K562 (cell line): Measurements from ENCODE around the gene E2F3. TPM values are rescaled to one million over a fixed set of nuclear protein-coding genes. Genes with fewer than 3 reads are reported as not detected.

ENCODE experiments used
- ATAC-seq: fragments of 200-7000 bp; cut with Tn5 transposase; 3 replicates; pipeline ENCODE4 v1.9.1; 2020; ENCODE audit warnings: moderate library complexity
- BruUV-seq: library from RNA; stranded (reverse); fragments of 400-500 nt; replicated peaks from 2 replicates; lab custom pipeline; 2021; lab: Mats Ljungman, UMichigan
- CTCF ChIA-PET: fragments of 300-600 bp; formaldehyde crosslinking; extraction: SDS; loops from one replicate; lab custom pipeline; 2021; ENCODE audit warnings: low intra/inter-chr PET ratio; lab: Yijun Ruan, JAX
- POLR2A ChIA-PET: fragments of 300-600, 350-650 bp; sonication (Branson Sonifier 250); formaldehyde crosslinking; extraction: SDS; loops from one replicate; lab custom pipeline; 2021; ENCODE audit warnings: antibody characterized with exemption, inconsistent platforms; lab: Yijun Ruan, JAX
- DNase-seq, 4 experiments: peaks; one replicate each; pipeline versions ENCODE4 v3.0.0 to v3.0.0-alpha.2; 2011 to 2018; ENCODE audit warnings: low spot score in 3 of 4, mixed read lengths in 3 of 4; ENCODE audit errors: extremely low read depth in 1 of 4
- FAIRE-seq: peaks from 2 replicates; lab custom pipeline; 2011; peaks lifted over from hg19 to GRCh38; lab: Jason Lieb, UNC
- H2AFZ ChIP-seq: 2 replicates; pipeline ENCODE4 v1.6.0; 2011; ENCODE audit warnings: low read depth, low read length, control low read depth, inconsistent platforms
- H3K27ac ChIP-seq: fragments of 200-600 bp; 3 replicates; pipeline ENCODE4 v1.8.0; 2011; ENCODE audit warnings: low read depth, mild to moderate bottlenecking, control low read depth, inconsistent platforms, low read length, moderate library complexity, mixed read lengths; ENCODE audit errors: extremely low read depth
- H3K27me3 ChIP-seq, 2 experiments: fragments of 300-600 bp in 1 of 2; 2 replicates in 1 of 2; 3 replicates in 1 of 2; pipeline versions ENCODE4 v1.6.0 to v1.8.0; 2011; ENCODE audit warnings: inconsistent platforms in 2 of 2, low read length in 2 of 2, mild to moderate bottlenecking in 1 of 2, mixed read lengths in 1 of 2, moderate library complexity in 1 of 2; ENCODE audit not compliant: control insufficient read depth in 2 of 2, insufficient read depth in 2 of 2
- H3K36me3 ChIP-seq: fragments of 300-600 bp; 3 replicates; pipeline ENCODE4 v1.8.0; 2011; ENCODE audit warnings: mild to moderate bottlenecking, low read length, inconsistent platforms; ENCODE audit not compliant: control insufficient read depth, insufficient read depth
- H3K4me1 ChIP-seq, 2 experiments: fragments of 200-600 bp in 1 of 2; replicated peaks in 1 of 2; 2 replicates in 1 of 2; 3 replicates in 1 of 2; pipeline versions ENCODE4 v1.5.1 to v1.8.0; 2011; ENCODE audit warnings: inconsistent platforms in 2 of 2, low read length in 2 of 2, mild to moderate bottlenecking in 1 of 2, mixed read lengths in 1 of 2, moderate library complexity in 1 of 2; ENCODE audit not compliant: control insufficient read depth in 2 of 2, insufficient read depth in 2 of 2
- H3K4me2 ChIP-seq: 2 replicates; pipeline ENCODE4 v1.6.1; 2011; ENCODE audit warnings: low read length, control low read depth, inconsistent platforms, mixed read lengths; ENCODE audit not compliant: insufficient read depth
- H3K4me3 ChIP-seq: fragments of 200-600 bp; sonication (generic), shearing (Covaris generic); 2 replicates; pipeline ENCODE4 v1.5.1; 2016; ENCODE audit warnings: control low read depth, inconsistent platforms
- H3K79me2 ChIP-seq: fragments of 200-600 bp; 3 replicates; pipeline ENCODE4 v1.8.0; 2011; ENCODE audit warnings: low read length, inconsistent platforms; ENCODE audit not compliant: control insufficient read depth, insufficient read depth
- H3K9ac ChIP-seq, 2 experiments: 2 replicates each; pipeline versions ENCODE4 v1.6.0 to v1.6.1; 2011; ENCODE audit warnings: low read depth in 2 of 2, low read length in 2 of 2, control low read depth in 1 of 2, inconsistent platforms in 1 of 2, mild to moderate bottlenecking in 1 of 2, mixed read lengths in 1 of 2; ENCODE audit not compliant: insufficient read depth in 1 of 2
- H3K9me1 ChIP-seq: one replicate; pipeline ENCODE4 v1.6.0; 2011; ENCODE audit warnings: inconsistent platforms, mild to moderate bottlenecking, low read length, moderate library complexity; ENCODE audit not compliant: control insufficient read depth, insufficient read depth
- H3K9me3 ChIP-seq: replicated peaks from 2 replicates; pipeline ENCODE4 v1.5.1; 2011; ENCODE audit warnings: low read depth, low read length, inconsistent platforms; ENCODE audit not compliant: control insufficient read depth, insufficient read depth
- H4K20me1 ChIP-seq: replicated peaks from 2 replicates; pipeline ENCODE4 v1.6.1; 2011; ENCODE audit warnings: low read length, inconsistent platforms, mixed read lengths; ENCODE audit not compliant: control insufficient read depth, insufficient read depth
- MEF2D ChIP-seq: conservative IDR thresholded peaks from 2 replicates; pipeline ENCODE4 v1.6.1; 2016; ENCODE audit warnings: low read depth, missing genetic modification characterization, missing compliant biosample characterization
- NRF1 ChIP-seq, 2 experiments: fragments of 450-650 bp; IDR thresholded peaks in 1 of 2; conservative IDR thresholded peaks in 1 of 2; 2 replicates each; pipeline ENCODE4 v1.6.1; 2014; ENCODE audit warnings: mild to moderate bottlenecking in 2 of 2
- SLC30A9 ChIP-seq: fragments of 250-450 bp; sonication (Bioruptor Pico); IDR thresholded peaks from 2 replicates; pipeline ENCODE4 v1.8.0; 2022; ENCODE audit warnings: mild to moderate bottlenecking, moderate library complexity
- SREBF1 ChIP-seq: fragments of 150-350 bp; IDR thresholded peaks from 2 replicates; pipeline ENCODE4 v1.6.1; 2014; ENCODE audit warnings: antibody characterized with exemption, low read depth, low read length, borderline replicate concordance
- TAF15 ChIP-seq: fragments of 200-400 bp; formaldehyde crosslinking; IDR thresholded peaks from 2 replicates; pipeline ENCODE4 v1.6.1; 2017; ENCODE audit warnings: mild to moderate bottlenecking, low read depth, low read length, moderate library complexity
- ZNF23 ChIP-seq: fragments of 250-450 bp; sonication (Bioruptor Pico); IDR thresholded peaks from 2 replicates; pipeline ENCODE4 v1.4.0; 2020; ENCODE audit warnings: mild to moderate bottlenecking
- ZNF263 ChIP-seq: sonication (generic); formaldehyde crosslinking; IDR thresholded peaks from 2 replicates; pipeline ENCODE4 v1.8.0; 2022; ENCODE audit warnings: mild to moderate bottlenecking, missing genetic modification reagents, borderline replicate concordance
- WGBS: fragments of 100-300 bp; shearing (Covaris generic); methylation state at CpG from one replicate; pipeline ENCODE4 v1.1.6; 2016; ENCODE audit warnings: low coverage, mixed read lengths; ENCODE audit not compliant: insufficient coverage; ENCODE audit errors: missing lambda C conversion rate; 5-methylcytosine and 5-hydroxymethylcytosine counted together
- in situ Hi-C: fragments of 300-500 bp; cut with MboI; formaldehyde crosslinking; loops from 4 replicates; pipeline ENCODE4 v1.15.0; 2018; ENCODE audit warnings: inconsistent platforms, mixed read lengths
- intact Hi-C: fragments of 100-400 bp; cut with micrococcal nuclease; formaldehyde crosslinking; loops from 2 replicates; pipeline ENCODE4 v1.14.2; 2022
- polyA plus RNA-seq, 8 experiments: library from polyadenylated mRNA; depleted of rRNA in 4 of 8; stranded (reverse) in 5 of 8; unstranded in 3 of 8; fragments of >200 nt; fragmentation: Nextera tagmentation in 2 of 8; fragmentation: Illumina TruSeq in 1 of 8; extraction: Ambion mirVana in 2 of 8; extraction: Trizol in 1 of 8; gene quantifications; 2 replicates each; pipeline versions ENCODE4 v1.2.1 to v1.2.3, GENCODE V29; 2011 to 2014; ENCODE audit warnings: inconsistent platforms in 1 of 8, missing spikeins in 1 of 8
- total RNA-seq, 7 experiments: library from RNA; depleted of rRNA in 6 of 7; stranded (reverse); fragments of >200 nt in 6 of 7; fragmentation: Illumina TruSeq in 2 of 7; extraction: Trizol in 2 of 7; gene quantifications; 2 replicates each; pipeline versions ENCODE4 v1.2.1 to v1.2.3, GENCODE V29; 2011 to 2021; ENCODE audit warnings: low replicate concordance in 1 of 7
- TF ChIP-seq, protein P1 (sequence below), 2 experiments: fragments of 450-650 bp in 1 of 2; sonication (generic) in 1 of 2; formaldehyde crosslinking in 1 of 2; IDR thresholded peaks; 2 replicates each; pipeline versions ENCODE4 v1.7.1 to v1.9.0; 2016 to 2022; ENCODE audit warnings: inconsistent platforms in 1 of 2, mild to moderate bottlenecking in 1 of 2, missing genetic modification reagents in 1 of 2
- TF ChIP-seq, protein P2 (sequence below): fragments of 450-650 bp; conservative IDR thresholded peaks from 2 replicates; pipeline ENCODE4 v1.6.1; 2016; ENCODE audit warnings: missing genetic modification characterization, low read depth, mild to moderate bottlenecking, missing compliant biosample characterization, moderate library complexity
- TF ChIP-seq, protein P3 (sequence below): sonication (generic); formaldehyde crosslinking; IDR thresholded peaks from 2 replicates; pipeline ENCODE4 v1.8.0; 2022; ENCODE audit warnings: mild to moderate bottlenecking, missing genetic modification reagents

The E2F3 gene
- total and polyA plus RNA-seq, 9 of the 15 experiments (the other 6 are each of a cell fraction or from before 2014, with no cell fraction given), result 11.1 to 44.7 (median 27.2) TPM

DNA sequence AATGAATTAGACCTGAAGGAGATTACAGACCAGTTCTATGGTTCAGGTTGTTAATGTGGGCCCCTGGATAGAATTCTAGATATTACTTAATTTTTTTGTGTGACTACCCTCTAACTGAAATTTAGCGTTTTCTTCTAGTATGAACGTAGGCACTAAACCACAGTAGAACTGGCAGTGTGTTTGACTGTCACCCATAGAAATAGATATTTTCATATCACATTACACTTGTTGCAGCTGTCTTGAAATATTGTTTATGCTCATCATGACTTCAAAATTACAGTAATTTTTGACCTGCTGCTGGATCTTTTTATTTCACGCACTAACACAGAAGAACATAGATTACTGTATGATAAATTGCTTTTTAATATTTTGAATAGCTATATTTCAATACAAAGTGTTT lies 31.6 kb downstream of the E2F3 start:
- DNase-seq (no peak), ATAC-seq (no peak), FAIRE-seq (no peak)
- intact Hi-C loops, result no loop called here
- H3K4me2 ChIP-seq, result no peak overlapping the region
- H3K4me1 ChIP-seq, result peaks cover 1 to 12% of the 10 kb centered on the region in 2 experiments; a peak in 3 of 5 replicates
- no peaks in the 10 kb centered on the region for H3K27me3 ChIP-seq
- POLR2A ChIA-PET, result interaction anchor here (0.6 to 2.6 kb wide), 3 partner anchors 13 to 24 kb away, joined by 3 to 9 read pairs (median 3); no protein-coding TSS in a partner anchor
- no peak overlapping the region for H2AFZ ChIP-seq
- CTCF ChIA-PET, result no interaction called here
- peaks cover 5% of the 10 kb centered on the region for H3K9me1 ChIP-seq
- no TSS peak for BruUV-seq
- H3K9ac ChIP-seq, result no peak overlapping the region
- peaks cover 77% of the 10 kb centered on the region for H3K36me3 ChIP-seq
- 92% methylated on average over 3 of the region's 3 CpGs for WGBS
- H3K27ac ChIP-seq, result no peak overlapping the region
- no peaks in the 10 kb centered on the region for H3K9me3 ChIP-seq
- H4K20me1 ChIP-seq, result peaks cover 13% of the 10 kb centered on the region
- no peak overlapping the region for H3K4me3 ChIP-seq
- in situ Hi-C loops, result no loop called here
- peaks cover 96% of the 10 kb centered on the region for H3K79me2 ChIP-seq
- TF ChIP-seq ZNF23 (CRISPR knock-in tag) (no peak), MEF2D (tag) (no peak), ZNF263 (no peak), TAF15 (no peak), SLC30A9 (no peak), SREBF1 (no peak), NRF1 (conservative IDR thresholded peaks at IDR 0.05 in 1 of 2, IDR thresholded peaks at IDR 0.05 in 1 of 2) (no peak)
- TF ChIP-seq, protein P1, sequence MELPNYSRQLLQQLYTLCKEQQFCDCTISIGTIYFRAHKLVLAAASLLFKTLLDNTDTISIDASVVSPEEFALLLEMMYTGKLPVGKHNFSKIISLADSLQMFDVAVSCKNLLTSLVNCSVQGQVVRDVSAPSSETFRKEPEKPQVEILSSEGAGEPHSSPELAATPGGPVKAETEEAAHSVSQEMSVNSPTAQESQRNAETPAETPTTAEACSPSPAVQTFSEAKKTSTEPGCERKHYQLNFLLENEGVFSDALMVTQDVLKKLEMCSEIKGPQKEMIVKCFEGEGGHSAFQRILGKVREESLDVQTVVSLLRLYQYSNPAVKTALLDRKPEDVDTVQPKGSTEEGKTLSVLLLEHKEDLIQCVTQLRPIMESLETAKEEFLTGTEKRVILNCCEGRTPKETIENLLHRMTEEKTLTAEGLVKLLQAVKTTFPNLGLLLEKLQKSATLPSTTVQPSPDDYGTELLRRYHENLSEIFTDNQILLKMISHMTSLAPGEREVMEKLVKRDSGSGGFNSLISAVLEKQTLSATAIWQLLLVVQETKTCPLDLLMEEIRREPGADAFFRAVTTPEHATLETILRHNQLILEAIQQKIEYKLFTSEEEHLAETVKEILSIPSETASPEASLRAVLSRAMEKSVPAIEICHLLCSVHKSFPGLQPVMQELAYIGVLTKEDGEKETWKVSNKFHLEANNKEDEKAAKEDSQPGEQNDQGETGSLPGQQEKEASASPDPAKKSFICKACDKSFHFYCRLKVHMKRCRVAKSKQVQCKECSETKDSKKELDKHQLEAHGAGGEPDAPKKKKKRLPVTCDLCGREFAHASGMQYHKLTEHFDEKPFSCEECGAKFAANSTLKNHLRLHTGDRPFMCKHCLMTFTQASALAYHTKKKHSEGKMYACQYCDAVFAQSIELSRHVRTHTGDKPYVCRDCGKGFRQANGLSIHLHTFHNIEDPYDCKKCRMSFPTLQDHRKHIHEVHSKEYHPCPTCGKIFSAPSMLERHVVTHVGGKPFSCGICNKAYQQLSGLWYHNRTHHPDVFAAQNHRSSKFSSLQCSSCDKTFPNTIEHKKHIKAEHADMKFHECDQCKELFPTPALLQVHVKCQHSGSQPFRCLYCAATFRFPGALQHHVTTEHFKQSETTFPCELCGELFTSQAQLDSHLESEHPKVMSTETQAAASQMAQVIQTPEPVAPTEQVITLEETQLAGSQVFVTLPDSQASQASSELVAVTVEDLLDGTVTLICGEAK (IDR thresholded peaks at IDR 0.05), result no peak
- TF ChIP-seq, protein P1 (CRISPR knock-in tag; IDR thresholded peaks at IDR 0.05), result no peak
- TF ChIP-seq, protein P2, sequence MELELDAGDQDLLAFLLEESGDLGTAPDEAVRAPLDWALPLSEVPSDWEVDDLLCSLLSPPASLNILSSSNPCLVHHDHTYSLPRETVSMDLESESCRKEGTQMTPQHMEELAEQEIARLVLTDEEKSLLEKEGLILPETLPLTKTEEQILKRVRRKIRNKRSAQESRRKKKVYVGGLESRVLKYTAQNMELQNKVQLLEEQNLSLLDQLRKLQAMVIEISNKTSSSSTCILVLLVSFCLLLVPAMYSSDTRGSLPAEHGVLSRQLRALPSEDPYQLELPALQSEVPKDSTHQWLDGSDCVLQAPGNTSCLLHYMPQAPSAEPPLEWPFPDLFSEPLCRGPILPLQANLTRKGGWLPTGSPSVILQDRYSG (tag), result no peak
- TF ChIP-seq, protein P3, sequence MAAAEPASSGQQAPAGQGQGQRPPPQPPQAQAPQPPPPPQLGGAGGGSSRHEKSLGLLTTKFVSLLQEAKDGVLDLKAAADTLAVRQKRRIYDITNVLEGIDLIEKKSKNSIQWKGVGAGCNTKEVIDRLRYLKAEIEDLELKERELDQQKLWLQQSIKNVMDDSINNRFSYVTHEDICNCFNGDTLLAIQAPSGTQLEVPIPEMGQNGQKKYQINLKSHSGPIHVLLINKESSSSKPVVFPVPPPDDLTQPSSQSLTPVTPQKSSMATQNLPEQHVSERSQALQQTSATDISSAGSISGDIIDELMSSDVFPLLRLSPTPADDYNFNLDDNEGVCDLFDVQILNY (CRISPR knock-in tag), result no peak
